Activated T-helper 17 cell treated with anti-CD3 and anti-CD28 coated beads, Interleukin-2, amount 50 U/mL, for 72 hours (primary cell): ENCODE data around the gene GLB1L2. TPM values are rescaled to one million over a fixed set of nuclear protein-coding genes. Genes with fewer than 3 reads are reported as not detected.
A peak's percentile ranks its signal among the peaks of the same experiment; 100 is the strongest.

Source experiments
- ATAC-seq: fragments of 150-1000 bp; cut with Tn5 transposase; replicated peaks from 2 replicates; pipeline ENCODE4 v1.10.0; 2021; ENCODE audit warnings: mild to moderate bottlenecking, moderate library complexity
- H3K27ac Mint-ChIP-seq: one replicate; pipeline ENCODE4 v1.8.0; 2022; ENCODE audit warnings: mixed read lengths
- H3K27me3 Mint-ChIP-seq: one replicate; pipeline ENCODE4 v1.8.0; 2022; ENCODE audit warnings: mixed read lengths
- H3K36me3 Mint-ChIP-seq: one replicate; pipeline ENCODE4 v1.8.0; 2022; ENCODE audit warnings: low read depth, mild to moderate bottlenecking, mixed read lengths
- H3K4me1 Mint-ChIP-seq: one replicate; pipeline ENCODE4 v1.8.0; 2022; ENCODE audit warnings: mixed read lengths
- H3K4me3 Mint-ChIP-seq: one replicate; pipeline ENCODE4 v1.8.0; 2022; ENCODE audit warnings: mild to moderate bottlenecking, mixed read lengths
- H3K9me3 Mint-ChIP-seq: one replicate; pipeline ENCODE4 v1.8.0; 2022; ENCODE audit warnings: mixed read lengths
- total RNA-seq, 2 donors: library from RNA; stranded (reverse); gene quantifications; one replicate each; pipeline ENCODE4 v1.2.3, GENCODE V29; 2022

GLB1L2 gene
- total RNA-seq, 2 donors from 2014 or later = 2.0 to 4.0 TPM

DNA sequence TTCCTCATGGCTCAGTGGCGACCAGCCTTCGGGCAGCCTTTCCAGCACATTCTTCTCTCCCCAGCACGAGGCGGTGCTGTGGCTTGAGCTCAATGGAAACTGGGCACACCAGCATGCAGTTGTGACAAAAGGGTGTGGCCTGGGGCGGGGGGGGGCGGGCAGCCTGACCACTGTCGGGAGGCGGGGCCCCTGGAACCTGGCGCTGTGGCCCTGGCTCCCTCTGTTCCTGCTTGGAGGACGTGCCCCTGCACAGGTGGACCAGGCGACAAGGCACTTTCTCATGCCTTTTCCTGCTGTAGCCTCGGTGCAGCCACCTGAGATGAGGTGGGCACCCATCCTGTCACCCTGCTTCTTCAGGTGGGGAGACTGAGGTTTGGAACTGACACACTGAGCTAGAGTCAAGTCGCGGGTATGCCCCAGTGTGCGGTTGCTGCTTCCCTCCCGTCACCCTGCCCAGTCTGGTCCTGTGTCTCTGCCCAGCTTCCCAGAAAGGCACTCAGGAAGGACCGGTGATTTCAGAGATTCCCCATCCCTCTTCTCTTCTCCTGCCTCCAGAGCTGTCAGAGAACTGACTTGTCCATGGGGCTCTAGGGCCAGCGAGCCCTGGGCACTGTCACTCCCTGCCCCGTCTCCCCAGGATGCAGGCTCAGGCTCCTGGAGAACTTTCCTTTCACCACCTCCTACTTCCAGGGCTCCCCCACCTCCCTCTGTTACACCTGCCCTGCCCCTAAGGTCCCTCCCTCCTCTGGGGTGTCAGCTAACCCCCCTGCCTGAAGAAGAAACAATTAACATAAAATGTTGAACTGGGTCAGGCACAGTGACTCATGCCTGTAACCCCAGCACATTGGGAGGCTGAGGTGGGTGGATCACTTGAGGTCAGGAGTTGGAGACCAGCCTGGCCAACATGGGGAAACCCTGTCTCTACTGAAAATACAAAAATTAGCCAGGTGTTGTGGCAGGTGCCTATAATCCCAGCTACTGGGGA is 70.3 kb downstream of the GLB1L2 start:
- Mint-ChIP-seq H3K27ac (no peak overlapping the region), H3K27me3 (peaks cover 20% of the 10 kb centered on the region), H3K4me3 (no peak overlapping the region), H3K9me3 (no peaks in the 10 kb centered on the region), H3K4me1 (no peaks in the 10 kb centered on the region), H3K36me3 (no peaks in the 10 kb centered on the region)
- ATAC-seq = peak; percentile 29

- Mint-ChIP-seq H3K27ac (no peak overlapping the region), H3K4me3 (no peak overlapping the region), H3K27me3 (peaks cover 21% of the 10 kb centered on the region), H3K36me3 (no peaks in the 10 kb centered on the region), H3K4me1 (no peaks in the 10 kb centered on the region), H3K9me3 (no peaks in the 10 kb centered on the region)
- no peak for ATAC-seq
Measured at GRCh38 chr11:134402910-134403309, 71.1 kb downstream of the GLB1L2 start.

DNA sequence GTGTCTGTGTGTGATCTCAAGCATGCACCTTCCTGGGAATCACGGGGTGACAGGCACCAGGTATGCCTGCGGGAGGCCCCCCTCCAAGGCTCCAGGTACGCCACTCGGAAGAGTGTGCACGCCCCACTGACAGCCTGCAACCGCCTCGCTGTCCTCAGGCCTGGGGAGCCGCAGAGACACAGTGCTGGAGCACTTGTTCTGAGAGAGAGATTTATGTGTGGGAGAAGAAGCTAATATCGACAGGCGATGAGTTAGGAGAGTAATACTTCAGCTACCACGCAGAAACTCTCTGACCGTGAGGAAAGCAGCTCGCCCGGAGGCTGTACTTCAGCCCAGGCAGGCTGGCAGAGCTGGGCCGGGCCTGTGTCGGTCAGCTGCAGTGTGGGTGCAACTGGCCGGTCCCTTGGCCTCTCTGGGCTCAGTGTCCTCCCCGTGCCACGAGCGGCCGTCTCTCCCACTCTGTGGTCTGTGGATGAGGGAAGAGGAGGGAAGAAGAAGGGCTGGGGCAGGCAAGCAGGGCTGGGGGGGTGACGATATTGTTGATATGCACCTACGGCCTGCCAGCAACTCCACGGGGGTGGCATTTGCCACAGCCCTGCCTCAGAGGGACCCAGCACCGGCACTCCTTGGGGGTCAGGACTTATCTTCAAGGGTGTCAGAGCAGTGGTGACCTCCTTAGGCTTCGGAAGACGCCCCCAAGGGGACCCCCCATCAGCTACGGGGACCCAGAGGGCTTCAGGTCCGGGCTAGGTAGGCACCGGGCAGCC is 73.0 kb downstream of the GLB1L2 start:
- H3K27me3 Mint-ChIP-seq = peaks cover 28% of the 10 kb centered on the region
- H3K36me3 Mint-ChIP-seq = no peaks in the 10 kb centered on the region
- ATAC-seq = no peak
- H3K4me1 Mint-ChIP-seq = peaks cover under 1% of the 10 kb centered on the region
- H3K4me3 Mint-ChIP-seq = no peak overlapping the region
- H3K27ac Mint-ChIP-seq = no peak overlapping the region
- no peaks in the 10 kb centered on the region for H3K9me3 Mint-ChIP-seq

DNA sequence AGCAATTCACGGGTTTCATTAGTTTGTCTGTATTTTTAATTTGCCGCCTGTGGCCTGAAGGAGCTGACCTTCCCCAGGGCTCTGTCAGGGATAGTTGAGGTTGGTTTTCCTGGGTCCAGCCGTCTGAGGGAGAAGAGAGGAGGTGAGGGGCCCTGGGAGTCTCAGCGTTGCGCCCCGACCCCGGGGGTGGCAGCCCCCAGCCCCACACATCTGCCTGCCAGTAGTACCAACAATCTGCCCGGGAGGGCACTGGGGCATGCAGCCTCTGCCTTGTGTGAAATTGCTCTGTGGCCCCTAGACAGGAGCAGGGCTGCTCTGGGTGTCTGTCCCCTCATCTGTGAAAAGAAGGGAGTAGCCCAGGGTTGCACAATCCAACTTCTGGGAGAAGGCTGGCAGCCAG is 73.6 kb downstream of the GLB1L2 start:
- Mint-ChIP-seq H3K36me3 (no peaks in the 10 kb centered on the region), H3K27me3 (peaks cover 30% of the 10 kb centered on the region), H3K4me1 (peaks cover 6% of the 10 kb centered on the region), H3K9me3 (no peaks in the 10 kb centered on the region), H3K27ac (no peak overlapping the region), H3K4me3 (no peak overlapping the region)
- no peak for ATAC-seq

DNA sequence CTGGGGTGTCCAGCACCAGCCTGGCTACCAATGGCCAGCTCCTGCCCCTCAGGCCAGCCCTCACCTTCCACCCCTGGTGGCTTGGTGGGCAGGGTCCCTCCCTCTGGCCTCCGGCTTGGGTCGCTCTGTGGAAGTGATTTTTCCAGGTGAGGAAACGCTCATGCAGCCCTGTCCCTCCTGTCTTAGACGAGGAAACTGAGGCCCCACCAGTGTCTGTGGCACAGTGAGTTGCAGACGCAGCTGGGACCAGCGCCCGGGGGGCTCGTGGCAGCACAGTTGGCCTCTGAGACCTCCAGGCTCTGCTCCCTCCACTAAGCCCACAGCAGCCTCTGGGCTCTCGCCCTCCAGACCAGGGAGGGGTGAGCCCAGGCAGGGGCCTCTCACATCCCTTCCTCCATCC is 74.1 kb downstream of the GLB1L2 start:
- no peak overlapping the region for H3K27ac Mint-ChIP-seq
- H3K4me3 Mint-ChIP-seq = no peak overlapping the region
- no peak for ATAC-seq

GRCh38 chr11:134406264-134407185 is 74.7 kb downstream of the GLB1L2 start:
- Mint-ChIP-seq H3K27ac (no peak overlapping the region), H3K4me1 (peaks cover 6% of the 10 kb centered on the region), H3K9me3 (no peaks in the 10 kb centered on the region), H3K36me3 (no peaks in the 10 kb centered on the region), H3K27me3 (peaks cover 34% of the 10 kb centered on the region), H3K4me3 (no peak overlapping the region)
- ATAC-seq = peak; percentile 38

More for the DNA sequence above, 74.1 kb downstream of the GLB1L2 start:
- Mint-ChIP-seq H3K36me3 (no peaks in the 10 kb centered on the region), H3K4me1 (peaks cover 6% of the 10 kb centered on the region), H3K9me3 (no peaks in the 10 kb centered on the region), H3K27me3 (peaks cover 31% of the 10 kb centered on the region)

DNA sequence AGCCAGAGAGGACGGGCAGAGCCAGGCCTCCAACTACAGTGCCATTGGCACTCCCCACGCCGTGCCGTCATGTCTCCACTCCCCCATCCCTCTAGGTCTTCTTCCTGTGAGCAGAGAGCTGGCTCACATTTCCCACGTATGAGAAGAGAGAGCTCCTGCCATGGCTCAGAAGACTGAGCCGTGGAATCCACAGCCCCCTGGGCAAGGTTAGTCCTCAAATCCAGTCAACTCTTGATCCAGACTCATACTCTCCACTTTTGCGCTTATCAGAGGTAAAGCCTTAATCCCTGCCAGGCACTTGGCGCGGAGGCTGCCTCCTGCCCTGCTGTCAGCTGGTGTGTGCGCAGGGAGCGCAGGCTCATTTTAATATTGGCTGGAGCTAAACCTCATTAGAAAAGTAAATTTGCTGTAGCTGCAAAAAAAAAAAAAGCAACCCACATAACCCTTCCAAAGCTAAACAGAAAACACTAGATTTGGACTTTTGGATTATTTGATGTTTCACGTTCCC is 75.6 kb downstream of the GLB1L2 start:
- no peak overlapping the region for H3K4me3 Mint-ChIP-seq
- H3K27ac Mint-ChIP-seq = no peak overlapping the region
- H3K27me3 Mint-ChIP-seq = peaks cover 34% of the 10 kb centered on the region

DNA sequence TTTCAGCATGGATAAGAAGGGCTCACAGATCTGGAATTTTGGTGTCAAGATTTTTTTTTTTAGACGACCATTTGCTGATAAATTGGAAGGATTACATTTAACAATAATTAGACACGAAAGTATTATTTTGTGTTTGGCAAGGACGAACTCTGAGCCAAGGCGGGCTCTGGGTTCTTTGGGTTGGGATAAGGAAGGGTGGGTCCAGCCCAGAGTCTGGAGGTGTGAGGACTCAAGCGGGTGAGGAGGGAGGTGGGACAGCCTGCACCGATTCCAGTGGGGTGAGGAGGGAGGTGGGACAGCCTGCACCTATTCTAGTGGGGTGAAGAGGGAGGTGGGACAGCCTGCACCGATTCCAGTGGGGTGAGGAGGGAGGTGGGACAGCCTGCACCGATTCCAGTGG is 76.1 kb downstream of the GLB1L2 start:
- Mint-ChIP-seq H3K4me3 (no peak overlapping the region), H3K36me3 (no peaks in the 10 kb centered on the region), H3K27ac (no peak overlapping the region), H3K4me1 (peaks cover 6% of the 10 kb centered on the region), H3K9me3 (no peaks in the 10 kb centered on the region), H3K27me3 (peaks cover 34% of the 10 kb centered on the region)
- no peak for ATAC-seq

More for the DNA sequence above, 75.6 kb downstream of the GLB1L2 start:
- no peak for ATAC-seq
- H3K4me1 Mint-ChIP-seq = peaks cover 6% of the 10 kb centered on the region
- H3K9me3 Mint-ChIP-seq = no peaks in the 10 kb centered on the region
- H3K36me3 Mint-ChIP-seq = no peaks in the 10 kb centered on the region

DNA sequence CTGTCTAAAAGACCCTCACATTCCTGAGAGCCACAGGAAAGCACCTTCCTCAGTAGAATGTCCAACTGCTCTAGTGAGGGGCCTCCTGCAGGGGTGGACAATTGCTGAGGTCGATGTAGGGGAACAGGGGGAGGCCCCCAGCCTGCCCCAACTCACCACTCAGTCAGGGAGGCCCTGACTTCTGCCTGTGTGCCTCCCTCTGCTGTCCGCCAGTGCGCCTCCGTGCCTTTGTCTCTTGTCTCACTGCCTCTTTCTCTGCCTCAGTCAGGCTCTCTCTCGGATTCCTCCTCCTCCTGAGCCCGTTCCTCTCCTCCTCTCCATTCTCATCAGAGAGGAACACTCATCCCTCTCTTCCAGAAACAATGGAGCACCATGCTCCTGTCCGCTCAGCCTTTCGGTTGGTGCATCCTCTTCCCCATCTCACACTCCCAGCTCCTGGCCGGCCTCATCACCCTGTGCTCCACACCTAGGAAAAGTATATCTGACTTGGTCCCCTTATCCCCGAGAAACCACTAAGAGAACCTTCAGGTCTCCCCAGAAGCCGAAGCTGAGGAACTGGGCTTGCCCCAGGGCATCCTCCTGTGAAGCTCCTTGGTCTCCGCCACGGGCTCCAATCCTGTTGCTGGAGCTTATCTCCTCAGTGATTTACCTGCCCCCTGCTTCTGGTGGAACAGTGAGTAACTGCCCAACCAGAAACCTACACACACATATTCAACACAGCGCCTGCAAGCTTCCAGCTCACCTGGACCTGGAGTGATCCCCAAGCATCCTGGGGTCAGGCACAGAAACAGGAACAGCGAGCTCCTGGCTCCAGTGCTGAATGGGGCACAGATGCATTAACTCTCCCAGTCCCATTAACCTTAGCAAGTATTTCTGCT is 78.0 kb downstream of the GLB1L2 start:
- Mint-ChIP-seq H3K9me3 (no peaks in the 10 kb centered on the region), H3K27me3 (peaks cover 40% of the 10 kb centered on the region), H3K36me3 (no peaks in the 10 kb centered on the region), H3K27ac (no peak overlapping the region), H3K4me3 (no peak overlapping the region), H3K4me1 (peaks cover 6% of the 10 kb centered on the region)
- ATAC-seq = no peak

- H3K36me3 Mint-ChIP-seq = no peaks in the 10 kb centered on the region
- H3K27me3 Mint-ChIP-seq = peaks cover 41% of the 10 kb centered on the region
- no peak overlapping the region for H3K27ac Mint-ChIP-seq
- no peaks in the 10 kb centered on the region for H3K9me3 Mint-ChIP-seq
- H3K4me1 Mint-ChIP-seq = peaks cover 6% of the 10 kb centered on the region
- no peak for ATAC-seq
- H3K4me3 Mint-ChIP-seq = peak overlapping the region; percentile 60
Measured at GRCh38 chr11:134410766-134411165, 79.0 kb downstream of the GLB1L2 start.

GRCh38 chr11:134412203-134413042 is 80.6 kb downstream of the GLB1L2 start, which contains the start of gene B3GAT1:
Gene B3GAT1 (minus strand): TSS chr11:134412242. CDS start chr11:134387659, 24,583 bp downstream.
- Mint-ChIP-seq H3K4me3 (peak within 1 kb of the TSS; percentile 60), H3K36me3 (no peaks in the 10 kb centered on the region), H3K9me3 (no peaks in the 10 kb centered on the region), H3K27ac (no peak within 1 kb of the TSS), H3K27me3 (peaks cover 51% of the 10 kb centered on the region), H3K4me1 (peaks cover 6% of the 10 kb centered on the region)
- peak; percentile 41 for ATAC-seq

DNA sequence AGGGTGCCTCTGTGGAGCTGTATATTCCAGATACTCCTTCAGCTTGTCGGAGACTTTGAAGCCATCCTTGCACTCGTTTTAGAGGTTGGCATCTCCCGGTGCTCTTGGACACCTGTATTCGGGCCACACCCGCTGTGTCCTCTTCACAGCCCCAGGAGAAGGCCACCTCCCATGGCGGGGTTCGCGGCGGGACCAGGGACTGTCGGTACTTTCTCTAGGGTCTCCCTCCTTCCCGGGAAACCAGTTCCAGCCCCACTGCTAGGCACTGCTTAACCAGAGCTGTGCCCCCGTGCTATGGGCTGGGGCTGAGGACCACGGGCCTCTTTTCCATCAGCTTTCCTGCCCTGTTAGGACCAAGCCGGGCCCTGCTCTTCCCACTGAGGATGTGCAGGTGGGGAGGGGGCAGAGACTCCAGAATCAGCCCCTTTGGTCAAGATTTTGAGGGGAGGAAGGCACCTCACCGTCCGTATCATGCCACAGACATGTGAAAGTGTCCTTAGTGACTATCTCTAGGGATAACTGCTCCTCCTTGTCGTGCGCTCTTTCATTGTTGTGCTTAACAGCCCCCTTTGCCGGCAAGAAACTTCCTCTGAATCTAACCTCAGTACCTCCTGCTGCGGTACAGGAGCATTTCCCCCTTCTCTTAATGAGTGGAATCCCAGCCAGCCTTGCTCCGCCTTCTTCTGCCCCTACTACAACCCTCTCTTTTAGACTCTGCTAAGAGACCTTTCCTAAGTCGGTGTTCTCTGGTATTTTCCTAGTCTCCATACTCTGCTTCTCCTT is 81.4 kb downstream of the GLB1L2 start:
- Mint-ChIP-seq H3K27ac (no peak overlapping the region), H3K4me1 (peaks cover 6% of the 10 kb centered on the region), H3K9me3 (no peaks in the 10 kb centered on the region), H3K4me3 (peak overlapping the region; percentile 27), H3K27me3 (peaks cover 47% of the 10 kb centered on the region), H3K36me3 (no peaks in the 10 kb centered on the region)
- ATAC-seq = no peak
